GM23338 (cell line): ENCODE data around the gene RNF141. TPM values are rescaled to one million over a fixed set of nuclear protein-coding genes. Genes with fewer than 3 reads are reported as not detected.

Experiments
- ATAC-seq: fragments of 200-7000 bp; cut with Tn5 transposase; 3 replicates; pipeline ENCODE4 v1.9.1; 2020
- DNase-seq: peaks from one replicate; pipeline ENCODE4 v3.0.0-alpha.2; 2015; ENCODE audit warnings: low spot score
- H2AFZ ChIP-seq: fragments of 200-600 bp; sonication (generic); 2 replicates; pipeline ENCODE4 v1.8.0; 2016; ENCODE audit warnings: antibody characterized with exemption, mild to moderate bottlenecking, moderate library complexity
- H3F3A ChIP-seq: fragments of 200-600 bp; sonication (generic); replicated peaks from 2 replicates; pipeline ENCODE4 v1.8.0; 2017; ENCODE audit warnings: antibody characterized with exemption, mixed run types, low read depth
- H3K27ac ChIP-seq: fragments of 200-600 bp; sonication (generic); 2 replicates; pipeline ENCODE4 v1.6.1; 2016; ENCODE audit warnings: low read depth
- H3K27me3 ChIP-seq: fragments of 200-600 bp; sonication (generic); 2 replicates; pipeline ENCODE4 v1.8.0; 2016; ENCODE audit warnings: mild to moderate bottlenecking, mixed run types, moderate library complexity; ENCODE audit not compliant: insufficient read depth
- H3K36me3 ChIP-seq: fragments of 200-600 bp; sonication (generic); 2 replicates; pipeline ENCODE4 v1.8.0; 2016; ENCODE audit warnings: mild to moderate bottlenecking; ENCODE audit not compliant: insufficient read depth
- H3K4me1 ChIP-seq: fragments of 200-600 bp; sonication (generic); 2 replicates; pipeline ENCODE4 v1.8.0; 2016; ENCODE audit warnings: mild to moderate bottlenecking, moderate library complexity; ENCODE audit not compliant: insufficient read depth
- H3K4me2 ChIP-seq: fragments of 200-600 bp; sonication (generic); 2 replicates; pipeline ENCODE4 v1.7.1; 2017; ENCODE audit warnings: mixed run types
- H3K4me3 ChIP-seq: fragments of 200-600 bp; sonication (generic); 2 replicates; pipeline ENCODE4 v1.6.1; 2016; ENCODE audit warnings: mixed run types
- H3K79me2 ChIP-seq: fragments of 200-600 bp; sonication (generic); replicated peaks from 2 replicates; pipeline ENCODE4 v1.8.0; 2017; ENCODE audit warnings: mild to moderate bottlenecking; ENCODE audit not compliant: insufficient read depth
- H3K9me2 ChIP-seq: fragments of 200-600 bp; sonication (generic); 2 replicates; pipeline ENCODE4 v1.8.0; 2017; ENCODE audit not compliant: insufficient read depth
- H4K20me1 ChIP-seq: fragments of 200-600 bp; sonication (generic); replicated peaks from 2 replicates; pipeline ENCODE4 v1.8.0; 2017; ENCODE audit warnings: mild to moderate bottlenecking; ENCODE audit not compliant: insufficient read depth
- H3K27ac Mint-ChIP-seq: 2 replicates; pipeline ENCODE4 v1.8.0; 2020; ENCODE audit warnings: inconsistent platforms, mild to moderate bottlenecking, moderate library complexity, mixed read lengths
- H3K27me3 Mint-ChIP-seq: 3 replicates; pipeline ENCODE4 v1.8.0; 2022; ENCODE audit warnings: low read depth, mild to moderate bottlenecking, moderate library complexity, mixed read lengths, inconsistent platforms; ENCODE audit not compliant: insufficient read depth, poor library complexity
- H3K36me3 Mint-ChIP-seq: 3 replicates; pipeline ENCODE4 v1.8.0; 2021; ENCODE audit warnings: low read depth, mild to moderate bottlenecking, inconsistent platforms, moderate library complexity, mixed read lengths
- H3K4me1 Mint-ChIP-seq: 3 replicates; pipeline ENCODE4 v1.8.0; 2020; ENCODE audit warnings: mild to moderate bottlenecking, inconsistent platforms, mixed read lengths
- H3K4me3 Mint-ChIP-seq: 3 replicates; pipeline ENCODE4 v1.8.0; 2021; ENCODE audit warnings: moderate library complexity, mild to moderate bottlenecking, inconsistent platforms, mixed read lengths
- H3K9me3 Mint-ChIP-seq: 3 replicates; pipeline ENCODE4 v1.8.0; 2020; ENCODE audit warnings: moderate library complexity, mild to moderate bottlenecking, inconsistent platforms, mixed read lengths
- EZH2 ChIP-seq: fragments of 200-600 bp; sonication (generic); IDR thresholded peaks from one replicate; pipeline ENCODE4 v1.8.0; 2017; ENCODE audit warnings: antibody characterized with exemption, mild to moderate bottlenecking, low read depth; ENCODE audit not compliant: unreplicated experiment
- EZH2phosphoT487 ChIP-seq: fragments of 200-600 bp; sonication (generic); IDR thresholded peaks from one replicate; pipeline ENCODE4 v1.8.1; 2018; ENCODE audit warnings: antibody characterized with exemption; ENCODE audit not compliant: unreplicated experiment
- JUNB ChIP-seq: IDR thresholded peaks from one replicate; pipeline ENCODE4 v1.6.1; 2016; ENCODE audit warnings: antibody characterized with exemption; ENCODE audit not compliant: unreplicated experiment
- NANOG ChIP-seq: IDR thresholded peaks from 2 replicates; pipeline ENCODE4 v1.6.1; 2016; ENCODE audit warnings: antibody characterized with exemption, borderline replicate concordance
- STAT1 ChIP-seq: IDR thresholded peaks from one replicate; pipeline ENCODE4 v1.6.1; 2016; ENCODE audit warnings: antibody characterized with exemption; ENCODE audit not compliant: unreplicated experiment
- ZNF114 ChIP-seq: fragments of 250-450 bp; sonication (Bioruptor Pico); IDR thresholded peaks from 2 replicates; pipeline ENCODE4 v1.5.0; 2020; ENCODE audit warnings: mild to moderate bottlenecking, moderate library complexity
- ZNF462 ChIP-seq: fragments of 250-450 bp; sonication (Bioruptor Pico); IDR thresholded peaks from 2 replicates; pipeline ENCODE4 v1.5.0; 2020; ENCODE audit warnings: mild to moderate bottlenecking, moderate library complexity
- polyA plus RNA-seq: library from polyadenylated mRNA; unstranded; fragments of >200 nt; fragmentation: Nextera tagmentation; extraction: Ambion mirVana; gene quantifications from 2 replicates; pipeline ENCODE4 v1.2.1, GENCODE V29; 2016
- total RNA-seq: library from RNA; depleted of rRNA; stranded (reverse); fragments of >200 nt; shearing (Covaris generic); gene quantifications from 2 replicates; pipeline ENCODE4 v1.2.3, GENCODE V29; 2014

RNF141 gene
- total and polyA plus RNA-seq, 2 experiments from 2014 or later = 11.4 to 26.9 TPM

DNA sequence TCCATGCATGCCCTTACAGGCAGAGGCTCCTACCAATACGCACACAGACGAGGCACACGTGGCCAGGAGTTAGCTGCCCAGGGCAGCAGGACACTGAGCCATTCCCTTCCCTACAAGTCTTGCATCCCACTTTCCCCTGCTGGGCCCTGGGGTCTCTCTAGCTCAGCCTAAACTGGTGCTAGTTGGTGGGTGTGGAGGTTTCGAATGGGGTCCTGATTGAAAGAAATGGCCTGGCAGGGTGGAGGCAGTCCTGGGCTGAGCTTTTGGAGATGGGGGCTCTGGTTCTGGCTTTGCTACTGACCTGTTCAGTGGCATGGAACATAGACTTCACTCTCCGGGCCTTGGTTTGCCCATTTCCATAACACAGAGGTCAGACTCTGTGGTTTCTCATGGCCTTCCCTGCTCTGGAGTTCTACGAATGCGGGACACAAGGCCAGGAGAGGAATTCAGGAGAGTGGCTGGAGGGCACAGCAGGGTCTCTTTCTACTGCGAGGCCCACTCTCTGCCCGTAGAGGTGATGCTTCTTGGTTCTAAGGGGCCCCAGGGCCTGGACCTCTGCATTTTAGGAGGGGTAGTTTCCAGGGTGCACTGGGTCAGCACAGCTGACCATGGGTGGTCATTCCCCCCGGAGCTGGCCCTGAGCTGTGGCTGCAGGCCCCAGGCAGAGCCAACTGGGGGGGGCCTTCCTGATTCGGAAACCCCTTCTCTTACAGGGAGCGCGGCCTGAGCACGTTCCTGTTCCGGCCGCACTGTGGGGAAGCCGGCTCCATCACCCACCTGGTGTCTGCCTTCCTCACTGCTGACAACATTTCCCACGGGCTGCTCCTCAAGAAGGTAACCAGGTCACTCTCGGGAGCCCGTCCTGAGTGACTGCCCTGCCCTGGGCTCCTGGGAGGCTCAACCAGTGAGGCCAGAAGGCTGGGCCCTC, 40.0 kb downstream of the RNF141 start (continued):
- TF ChIP-seq ZNF462 (CRISPR knock-in tag) = no peak

- no peak for ATAC-seq
- TF ChIP-seq STAT1 (no peak), ZNF462 (CRISPR knock-in tag) (no peak), ZNF114 (CRISPR knock-in tag) (no peak), EZH2 (no peak), EZH2phosphoT487 (no peak), NANOG (no peak), JUNB (no peak)
These were observed 40.9 kb downstream of the RNF141 start for GRCh38 chr11:10499874-10500601.

More at GRCh38 chr11:10499874-10500601, 40.9 kb downstream of the RNF141 start:
- no peak for DNase-seq
- 0 out of 2 replicates have a peak, but pooled peaks cover 3% of the 10 kb centered on the region for H3K9me2 ChIP-seq
- H3K4me2 ChIP-seq = no peak overlapping the region
- H3K4me3 ChIP-seq = no peak overlapping the region
- no peaks in the 10 kb centered on the region for H3K36me3 ChIP-seq
- no peaks in the 10 kb centered on the region for H3F3A ChIP-seq
- H3K27ac ChIP-seq = no peak overlapping the region
- no peak overlapping the region for H3K4me3 Mint-ChIP-seq
- peaks cover 11% of the 10 kb centered on the region; the same call in 2 of the 3 replicates for H3K36me3 Mint-ChIP-seq
- H3K27me3 Mint-ChIP-seq = peaks cover 9% of the 10 kb centered on the region
- no peak overlapping the region for H2AFZ ChIP-seq
- no peaks in the 10 kb centered on the region for H3K79me2 ChIP-seq
- no peaks in the 10 kb centered on the region for H4K20me1 ChIP-seq
- peaks cover 12% of the 10 kb centered on the region for H3K4me1 Mint-ChIP-seq
- no peaks in the 10 kb centered on the region for H3K9me3 Mint-ChIP-seq
- no peak overlapping the region for H3K27ac Mint-ChIP-seq
- no peaks in the 10 kb centered on the region for H3K4me1 ChIP-seq
- no peaks in the 10 kb centered on the region for H3K27me3 ChIP-seq
